ENCODE data around the gene CDKAL1.

Gene CDKAL1

GRCh38 chr6:21101694-21102093, 567.4 kb downstream of the CDKAL1 start:
- no peaks in the 10 kb centered on the region for H3K4me1 ChIP-seq (ENCODE audit: low read depth, poor library complexity, severe bottlenecking)
- H3K79me2 ChIP-seq (ENCODE audit: insufficient read depth, low read depth): no peaks in the 10 kb centered on the region
- no peaks in the 10 kb centered on the region for H4K20me1 ChIP-seq (ENCODE audit: insufficient read depth)
- H3K27ac ChIP-seq: no peak overlapping the region
- no peaks in the 10 kb centered on the region for H3K36me3 ChIP-seq (ENCODE audit: insufficient read depth)
- no peak overlapping the region for H2AFZ ChIP-seq (ENCODE audit: low read depth)
- H3K4me2 ChIP-seq: no peak overlapping the region
- H3K4me3 ChIP-seq (IDR thresholded peaks at IDR 0.05; ENCODE audit: insufficient read depth, low read depth, low read length): no peak overlapping the region
- TF ChIP-seq CTCF (conservative IDR thresholded peaks at IDR 0.05; ENCODE audit: low read depth, low read length): no peak
- H3K9ac ChIP-seq: no peak overlapping the region
- no peaks in the 10 kb centered on the region for H3K27me3 ChIP-seq (ENCODE audit: insufficient read depth, low read depth)

- H3K4me3 ChIP-seq (IDR thresholded peaks at IDR 0.05; ENCODE audit: insufficient read depth, low read depth, low read length): no peak overlapping the region
- no peaks in the 10 kb centered on the region for H3K27me3 ChIP-seq (ENCODE audit: insufficient read depth, low read depth)
- H3K4me2 ChIP-seq: no peak overlapping the region
- H3K36me3 ChIP-seq (ENCODE audit: insufficient read depth): no peaks in the 10 kb centered on the region
- H3K79me2 ChIP-seq (ENCODE audit: insufficient read depth, low read depth): no peaks in the 10 kb centered on the region
- H3K4me1 ChIP-seq (ENCODE audit: low read depth, poor library complexity, severe bottlenecking): no peaks in the 10 kb centered on the region
- no peak for TF ChIP-seq CTCF (conservative IDR thresholded peaks at IDR 0.05; ENCODE audit: low read depth, low read length)
- H3K27ac ChIP-seq: no peak overlapping the region
- no peaks in the 10 kb centered on the region for H4K20me1 ChIP-seq (ENCODE audit: insufficient read depth)
- no peak overlapping the region for H2AFZ ChIP-seq (ENCODE audit: low read depth)
- H3K9ac ChIP-seq: no peak overlapping the region
These were observed 567.9 kb downstream of the CDKAL1 start for GRCh38 chr6:21102201-21102600.

- no peak overlapping the region for H3K9ac ChIP-seq
- no peak overlapping the region for H3K4me3 ChIP-seq (IDR thresholded peaks at IDR 0.05; ENCODE audit: insufficient read depth, low read depth, low read length)
- no peak for TF ChIP-seq CTCF (conservative IDR thresholded peaks at IDR 0.05; ENCODE audit: low read depth, low read length)
- H3K27ac ChIP-seq: no peak overlapping the region
- H3K4me1 ChIP-seq (ENCODE audit: low read depth, poor library complexity, severe bottlenecking): no peaks in the 10 kb centered on the region
- H3K27me3 ChIP-seq (ENCODE audit: insufficient read depth, low read depth): no peaks in the 10 kb centered on the region
- H2AFZ ChIP-seq (ENCODE audit: low read depth): no peak overlapping the region
- no peaks in the 10 kb centered on the region for H3K79me2 ChIP-seq (ENCODE audit: insufficient read depth, low read depth)
- no peaks in the 10 kb centered on the region for H4K20me1 ChIP-seq (ENCODE audit: insufficient read depth)
- no peaks in the 10 kb centered on the region for H3K36me3 ChIP-seq (ENCODE audit: insufficient read depth)
- H3K4me2 ChIP-seq: no peak overlapping the region
These were observed 568.4 kb downstream of the CDKAL1 start for GRCh38 chr6:21102624-21103023.

GRCh38 chr6:21103626-21104224, 569.5 kb downstream of the CDKAL1 start:
- Histone ChIP-seq H3K27ac (no peak overlapping the region), H3K4me2 (no peak overlapping the region)

More at GRCh38 chr6:21103626-21104224, 569.5 kb downstream of the CDKAL1 start:
- H3K36me3 ChIP-seq (ENCODE audit: insufficient read depth): no peaks in the 10 kb centered on the region
- H2AFZ ChIP-seq (ENCODE audit: low read depth): no peak overlapping the region
- H3K27me3 ChIP-seq (ENCODE audit: insufficient read depth, low read depth): no peaks in the 10 kb centered on the region
- TF ChIP-seq CTCF (conservative IDR thresholded peaks at IDR 0.05; ENCODE audit: low read depth, low read length): no peak
- H4K20me1 ChIP-seq (ENCODE audit: insufficient read depth): no peaks in the 10 kb centered on the region
- no peak overlapping the region for H3K9ac ChIP-seq
- no peak overlapping the region for H3K4me3 ChIP-seq (IDR thresholded peaks at IDR 0.05; ENCODE audit: insufficient read depth, low read depth, low read length)
- no peaks in the 10 kb centered on the region for H3K4me1 ChIP-seq (ENCODE audit: low read depth, poor library complexity, severe bottlenecking)
- H3K79me2 ChIP-seq (ENCODE audit: insufficient read depth, low read depth): no peaks in the 10 kb centered on the region
